Epithelial cell of esophagus (primary cell): ENCODE measurements around the gene SLC29A1.
A peak's percentile ranks its signal among the peaks of the same experiment; 100 is the strongest.

Source experiments
- DNase-seq: peaks from one replicate; pipeline ENCODE4 v3.0.0; 2010; ENCODE audit warnings: low read depth
- H3K4me3 ChIP-seq: 2 replicates; pipeline ENCODE4 v1.5.1; 2011; ENCODE audit warnings: mild to moderate bottlenecking, low read length, control low read depth
- CTCF ChIP-seq: IDR thresholded peaks from 2 replicates; pipeline ENCODE4 v1.5.1; 2011; ENCODE audit warnings: low read depth, mild to moderate bottlenecking, low read length, control low read depth, inconsistent platforms; ENCODE audit not compliant: insufficient read depth; ENCODE audit errors: missing control alignments

Gene SLC29A1

GRCh38 chr6:44272529-44272928 is 49.1 kb downstream of the SLC29A1 start:
- no peak for DNase-seq
- no peak overlapping the region for H3K4me3 ChIP-seq
- no peak for TF ChIP-seq CTCF

- DNase-seq, result no peak
- TF ChIP-seq CTCF, result no peak
- no peak overlapping the region for H3K4me3 ChIP-seq
These were observed 49.7 kb downstream of the SLC29A1 start for GRCh38 chr6:44272999-44273566.

GRCh38 chr6:44273617-44274016 is 50.2 kb downstream of the SLC29A1 start:
- TF ChIP-seq CTCF, result no peak
- no peak for DNase-seq
- H3K4me3 ChIP-seq, result no peak overlapping the region

- no peak overlapping the region for H3K4me3 ChIP-seq
- no peak for DNase-seq
- TF ChIP-seq CTCF, result no peak
These were observed 51.9 kb downstream of the SLC29A1 start for GRCh38 chr6:44275271-44275748.

- peak; percentile 39 for DNase-seq
- H3K4me3 ChIP-seq, result no peak overlapping the region
- no peak for TF ChIP-seq CTCF
These were observed 52.6 kb downstream of the SLC29A1 start for GRCh38 chr6:44275749-44276648.

GRCh38 chr6:44276667-44277640 is 53.6 kb downstream of the SLC29A1 start:
- no peak overlapping the region for H3K4me3 ChIP-seq
- TF ChIP-seq CTCF, result no peak
- no peak for DNase-seq
